Ovary (tissue), 3 donors: Measurements from ENCODE around the gene RAB7A.

Experiments used
- EP300 ChIP-seq: sonication (generic); formaldehyde crosslinking; IDR thresholded peaks from one replicate; pipeline ENCODE4 v1.6.1; 2017; ENCODE audit warnings: antibody characterized with exemption
- POLR2A ChIP-seq: fragments of 450-650 bp; IDR thresholded peaks from one replicate; pipeline ENCODE4 v1.6.1; 2017; ENCODE audit warnings: antibody characterized with exemption, mild to moderate bottlenecking, moderate library complexity
- TF ChIP-seq, protein P1 (sequence below), 3 donors: fragments of 450-650 bp in 2 of 3; fragments of 200-600 bp in 1 of 3; IDR thresholded peaks; one replicate each; pipeline versions ENCODE4 v1.5.1 to v1.8.0; 2016 to 2022; ENCODE audit warnings: antibody characterized with exemption in 3 of 3, mild to moderate bottlenecking in 1 of 3
- donor health status: DM: no; HTN: no; CAD: no.

DNA sequence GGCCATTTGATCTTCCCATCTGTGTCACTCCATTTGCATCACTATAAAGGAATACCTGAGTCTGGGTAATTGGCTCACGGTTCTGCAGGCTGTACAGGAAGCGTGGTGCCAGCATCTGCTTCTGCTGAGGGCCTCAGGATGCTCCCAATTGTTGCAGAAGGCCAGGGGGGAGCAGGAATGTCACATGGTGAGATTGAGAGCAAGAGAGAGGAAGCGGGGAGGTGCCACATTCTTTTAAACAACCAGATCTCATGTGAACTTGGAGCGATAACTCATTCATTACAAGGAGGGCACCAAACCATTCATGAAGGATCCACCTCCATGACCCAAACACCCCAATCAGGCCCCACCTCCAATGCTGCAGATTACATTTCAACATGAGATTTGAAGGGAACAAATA, 13.1 kb upstream of the RAB7A start:
- TF ChIP-seq, protein P1, sequence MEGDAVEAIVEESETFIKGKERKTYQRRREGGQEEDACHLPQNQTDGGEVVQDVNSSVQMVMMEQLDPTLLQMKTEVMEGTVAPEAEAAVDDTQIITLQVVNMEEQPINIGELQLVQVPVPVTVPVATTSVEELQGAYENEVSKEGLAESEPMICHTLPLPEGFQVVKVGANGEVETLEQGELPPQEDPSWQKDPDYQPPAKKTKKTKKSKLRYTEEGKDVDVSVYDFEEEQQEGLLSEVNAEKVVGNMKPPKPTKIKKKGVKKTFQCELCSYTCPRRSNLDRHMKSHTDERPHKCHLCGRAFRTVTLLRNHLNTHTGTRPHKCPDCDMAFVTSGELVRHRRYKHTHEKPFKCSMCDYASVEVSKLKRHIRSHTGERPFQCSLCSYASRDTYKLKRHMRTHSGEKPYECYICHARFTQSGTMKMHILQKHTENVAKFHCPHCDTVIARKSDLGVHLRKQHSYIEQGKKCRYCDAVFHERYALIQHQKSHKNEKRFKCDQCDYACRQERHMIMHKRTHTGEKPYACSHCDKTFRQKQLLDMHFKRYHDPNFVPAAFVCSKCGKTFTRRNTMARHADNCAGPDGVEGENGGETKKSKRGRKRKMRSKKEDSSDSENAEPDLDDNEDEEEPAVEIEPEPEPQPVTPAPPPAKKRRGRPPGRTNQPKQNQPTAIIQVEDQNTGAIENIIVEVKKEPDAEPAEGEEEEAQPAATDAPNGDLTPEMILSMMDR (IDR thresholded peaks at IDR 0.05) = no peak
- no peak for TF ChIP-seq POLR2A
- TF ChIP-seq EP300 = no peak
